ENCODE measurements around the gene ARHGAP33. TPM values are rescaled to one million over a fixed set of nuclear protein-coding genes. Genes with fewer than 3 reads are reported as not detected.

ARHGAP33 gene
- total RNA-seq, 1 donor = 2.2 TPM

DNA sequence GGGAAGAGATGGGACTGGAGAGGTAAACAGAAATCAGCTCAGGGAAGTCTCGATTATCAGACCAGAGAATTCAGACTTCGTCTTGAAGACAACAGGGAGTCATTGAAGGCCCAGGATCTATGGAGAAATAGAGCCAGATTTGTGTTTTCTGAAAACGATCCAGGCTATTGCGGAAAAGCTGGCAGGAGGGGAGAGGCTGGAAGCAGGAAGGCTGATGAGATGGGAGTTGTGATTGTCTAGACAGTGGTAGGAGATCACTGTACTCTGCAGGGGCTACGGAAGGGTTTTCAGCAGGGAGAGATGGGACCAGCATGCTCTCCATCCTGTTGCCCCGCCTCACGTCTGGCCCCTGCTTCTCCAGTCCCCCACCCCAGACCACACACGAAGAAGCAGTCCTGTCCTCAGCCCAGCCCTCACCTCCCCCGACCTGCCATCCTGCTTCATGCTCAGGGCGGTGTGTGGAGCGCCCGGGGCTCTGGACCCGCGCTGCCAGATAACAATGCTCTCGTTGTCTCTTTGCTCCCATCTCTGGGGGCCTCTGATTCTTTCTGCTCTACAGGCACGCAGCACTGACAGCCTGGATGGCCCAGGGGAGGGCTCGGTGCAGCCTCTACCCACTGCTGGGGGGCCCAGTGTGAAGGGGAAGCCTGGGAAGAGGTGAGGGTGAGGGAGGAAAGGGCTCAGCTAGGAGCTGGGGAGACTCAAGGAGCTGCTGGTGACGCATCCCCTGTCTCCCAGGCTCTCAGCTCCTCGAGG lies 1.9 kb downstream of the ARHGAP33 start:
- DNase-seq (ENCODE audit: insufficient read length, low spot score, missing footprints) = peak; percentile 75
- H3K36me3 ChIP-seq (ENCODE audit: insufficient read depth, low read length) = no peaks in the 10 kb centered on the region
- H4K20me1 ChIP-seq (ENCODE audit: insufficient read depth, low read length) = no peaks in the 10 kb centered on the region
- peaks cover 7% of the 10 kb centered on the region for H3K4me1 ChIP-seq (ENCODE audit: insufficient read depth, low read length)
- TF ChIP-seq, protein P1, sequence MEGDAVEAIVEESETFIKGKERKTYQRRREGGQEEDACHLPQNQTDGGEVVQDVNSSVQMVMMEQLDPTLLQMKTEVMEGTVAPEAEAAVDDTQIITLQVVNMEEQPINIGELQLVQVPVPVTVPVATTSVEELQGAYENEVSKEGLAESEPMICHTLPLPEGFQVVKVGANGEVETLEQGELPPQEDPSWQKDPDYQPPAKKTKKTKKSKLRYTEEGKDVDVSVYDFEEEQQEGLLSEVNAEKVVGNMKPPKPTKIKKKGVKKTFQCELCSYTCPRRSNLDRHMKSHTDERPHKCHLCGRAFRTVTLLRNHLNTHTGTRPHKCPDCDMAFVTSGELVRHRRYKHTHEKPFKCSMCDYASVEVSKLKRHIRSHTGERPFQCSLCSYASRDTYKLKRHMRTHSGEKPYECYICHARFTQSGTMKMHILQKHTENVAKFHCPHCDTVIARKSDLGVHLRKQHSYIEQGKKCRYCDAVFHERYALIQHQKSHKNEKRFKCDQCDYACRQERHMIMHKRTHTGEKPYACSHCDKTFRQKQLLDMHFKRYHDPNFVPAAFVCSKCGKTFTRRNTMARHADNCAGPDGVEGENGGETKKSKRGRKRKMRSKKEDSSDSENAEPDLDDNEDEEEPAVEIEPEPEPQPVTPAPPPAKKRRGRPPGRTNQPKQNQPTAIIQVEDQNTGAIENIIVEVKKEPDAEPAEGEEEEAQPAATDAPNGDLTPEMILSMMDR (IDR thresholded peaks at IDR 0.05; ENCODE audit: extremely low read depth, low read depth, low read length) = no peak
- H3K9me3 ChIP-seq (ENCODE audit: low read depth, low read length) = no peaks in the 10 kb centered on the region
- H3K27me3 ChIP-seq (ENCODE audit: insufficient read depth, low read length) = no peaks in the 10 kb centered on the region
- H3K4me3 ChIP-seq (ENCODE audit: insufficient read depth, low read length) = no peak overlapping the region
- H2AFZ ChIP-seq (ENCODE audit: low read length) = no peak overlapping the region
- no peak overlapping the region for H3K4me2 ChIP-seq (ENCODE audit: insufficient read depth, low read length)
- H3K79me2 ChIP-seq (ENCODE audit: insufficient read depth, low read length) = peaks cover 2% of the 10 kb centered on the region
- H3K27ac ChIP-seq (ENCODE audit: low read depth, low read length) = no peak overlapping the region

DNA sequence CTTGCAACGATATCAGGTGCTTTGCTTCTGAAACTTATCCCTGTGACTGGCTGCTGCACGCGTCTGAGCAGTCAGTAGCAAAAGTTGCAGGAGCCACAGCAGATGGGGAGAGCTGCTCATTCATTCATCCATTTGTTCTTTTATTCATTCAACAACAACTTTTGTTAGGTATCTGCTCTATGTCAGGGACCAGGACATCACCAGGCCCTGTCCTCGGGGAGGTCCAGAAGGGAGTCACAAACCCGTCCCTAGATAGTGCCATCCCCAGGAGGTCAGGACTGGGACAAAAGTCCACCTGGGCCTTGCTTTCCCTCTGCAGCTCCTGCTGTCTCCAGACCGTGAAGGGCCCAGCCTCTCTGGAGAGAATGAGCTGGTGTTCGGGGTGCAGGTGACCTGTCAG lies 2.6 kb downstream of the ARHGAP33 start:
- DNase-seq (ENCODE audit: insufficient read length, low spot score, missing footprints) = peak; percentile 90
- peaks cover 7% of the 10 kb centered on the region for H3K4me1 ChIP-seq (ENCODE audit: insufficient read depth, low read length)
- TF ChIP-seq, protein P1 (IDR thresholded peaks at IDR 0.05; ENCODE audit: extremely low read depth, low read depth, low read length) = no peak
- H3K79me2 ChIP-seq (ENCODE audit: insufficient read depth, low read length) = peaks cover 2% of the 10 kb centered on the region
- no peak overlapping the region for H2AFZ ChIP-seq (ENCODE audit: low read length)
- no peak overlapping the region for H3K4me2 ChIP-seq (ENCODE audit: insufficient read depth, low read length)
- H3K27me3 ChIP-seq (ENCODE audit: insufficient read depth, low read length) = no peaks in the 10 kb centered on the region
- H3K27ac ChIP-seq (ENCODE audit: low read depth, low read length) = no peak overlapping the region
- H3K9me3 ChIP-seq (ENCODE audit: low read depth, low read length) = no peaks in the 10 kb centered on the region
- H3K36me3 ChIP-seq (ENCODE audit: insufficient read depth, low read length) = no peaks in the 10 kb centered on the region
- no peaks in the 10 kb centered on the region for H4K20me1 ChIP-seq (ENCODE audit: insufficient read depth, low read length)
- H3K4me3 ChIP-seq (ENCODE audit: insufficient read depth, low read length) = no peak overlapping the region

DNA sequence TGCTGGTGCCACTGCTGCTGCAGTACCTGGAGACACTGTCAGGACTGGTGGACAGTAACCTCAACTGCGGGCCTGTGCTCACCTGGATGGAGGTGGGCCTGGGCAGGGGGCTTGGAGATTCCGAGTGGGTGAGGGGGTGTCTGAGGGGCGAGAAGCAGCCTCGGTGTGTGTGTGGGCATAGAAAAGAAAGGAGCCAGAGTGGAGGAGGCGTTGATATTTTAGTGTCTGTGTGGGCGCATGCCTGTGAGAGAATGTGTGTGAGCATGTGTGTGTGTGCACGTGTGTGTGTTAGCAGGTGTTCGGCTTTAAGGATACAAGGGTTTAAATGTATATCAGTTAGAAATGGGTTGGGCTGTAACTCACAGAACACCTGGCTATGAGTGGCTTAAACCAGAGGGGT lies 3.7 kb downstream of the ARHGAP33 start:
- Histone ChIP-seq H4K20me1 (ENCODE audit: insufficient read depth, low read length) (no peaks in the 10 kb centered on the region), H3K27ac (ENCODE audit: low read depth, low read length) (no peak overlapping the region), H3K4me3 (ENCODE audit: insufficient read depth, low read length) (no peak overlapping the region), H3K36me3 (ENCODE audit: insufficient read depth, low read length) (no peaks in the 10 kb centered on the region), H3K4me1 (ENCODE audit: insufficient read depth, low read length) (peaks cover 7% of the 10 kb centered on the region), H3K4me2 (ENCODE audit: insufficient read depth, low read length) (no peak overlapping the region), H3K9me3 (ENCODE audit: low read depth, low read length) (no peaks in the 10 kb centered on the region), H2AFZ (ENCODE audit: low read length) (no peak overlapping the region), H3K79me2 (ENCODE audit: insufficient read depth, low read length) (peaks cover 2% of the 10 kb centered on the region), H3K27me3 (ENCODE audit: insufficient read depth, low read length) (no peaks in the 10 kb centered on the region)
- TF ChIP-seq, protein P1 (IDR thresholded peaks at IDR 0.05; ENCODE audit: extremely low read depth, low read depth, low read length) = no peak
- DNase-seq (ENCODE audit: insufficient read length, low spot score, missing footprints) = peak; percentile 25

DNA sequence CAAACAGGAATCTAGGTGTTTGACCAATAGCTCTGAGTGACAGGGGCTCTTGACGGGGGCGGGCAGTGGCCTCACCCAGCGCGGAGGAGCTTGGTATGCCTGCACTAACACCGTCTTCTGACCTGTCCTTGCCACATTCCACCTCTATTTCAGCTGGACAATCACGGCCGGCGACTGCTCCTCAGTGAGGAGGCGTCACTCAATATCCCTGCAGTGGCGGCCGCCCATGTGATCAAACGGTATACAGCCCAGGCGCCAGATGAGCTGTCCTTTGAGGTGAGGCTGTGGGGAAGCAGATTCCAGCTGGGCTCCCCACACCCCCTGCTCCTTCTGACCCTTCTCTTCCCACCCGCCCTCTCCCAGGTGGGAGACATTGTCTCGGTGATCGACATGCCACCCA lies 4.7 kb downstream of the ARHGAP33 start:
- DNase-seq (ENCODE audit: insufficient read length, low spot score, missing footprints) = peak; percentile 72
- H3K9me3 ChIP-seq (ENCODE audit: low read depth, low read length) = no peaks in the 10 kb centered on the region
- peaks cover 2% of the 10 kb centered on the region for H3K79me2 ChIP-seq (ENCODE audit: insufficient read depth, low read length)
- H3K36me3 ChIP-seq (ENCODE audit: insufficient read depth, low read length) = no peaks in the 10 kb centered on the region
- TF ChIP-seq, protein P1 (IDR thresholded peaks at IDR 0.05; ENCODE audit: extremely low read depth, low read depth, low read length) = no peak
- no peak overlapping the region for H3K4me2 ChIP-seq (ENCODE audit: insufficient read depth, low read length)
- H4K20me1 ChIP-seq (ENCODE audit: insufficient read depth, low read length) = no peaks in the 10 kb centered on the region
- H3K27me3 ChIP-seq (ENCODE audit: insufficient read depth, low read length) = no peaks in the 10 kb centered on the region
- peaks cover under 1% of the 10 kb centered on the region for H3K4me1 ChIP-seq (ENCODE audit: insufficient read depth, low read length)
- H2AFZ ChIP-seq (ENCODE audit: low read length) = no peak overlapping the region
- H3K4me3 ChIP-seq (ENCODE audit: insufficient read depth, low read length) = no peak overlapping the region
- no peak overlapping the region for H3K27ac ChIP-seq (ENCODE audit: low read depth, low read length)
